HG03521 (cell line): ENCODE measurements around the gene CNDP2.
"Not testable (repeated sequence)": the region's sequence is repeated elsewhere in the genome, so short reads cannot be mapped to it uniquely, and the experiment has no call there.

Source experiments
- ATAC-seq: cut with Tn5 transposase; IDR thresholded peaks from one replicate; pipeline ENCODE4 v1.9.1; 2021; ENCODE audit warnings: mild to moderate bottlenecking, moderate library complexity; ENCODE audit not compliant: unreplicated experiment

Gene CNDP2

DNA sequence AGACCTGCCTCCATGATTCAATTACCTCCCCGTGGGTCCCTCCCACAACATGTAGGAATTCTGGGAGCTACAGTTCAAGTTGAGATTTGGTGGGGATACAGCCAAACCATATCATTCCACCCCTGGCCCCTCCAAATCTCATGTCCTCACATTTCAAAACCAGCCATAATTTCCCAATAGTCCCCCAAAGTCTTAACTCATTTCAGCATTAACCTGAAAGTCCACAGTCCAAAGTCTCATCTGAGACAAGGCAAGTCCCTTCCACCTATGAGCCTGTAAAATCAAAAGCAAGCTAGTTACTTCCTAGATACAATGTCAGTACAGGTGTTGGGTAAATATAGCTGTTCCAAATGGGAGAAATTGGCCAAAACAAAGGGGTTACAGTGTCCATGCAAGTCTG is 69.0 kb downstream of the CNDP2 start:
- ATAC-seq, result not testable (repeated sequence)

DNA sequence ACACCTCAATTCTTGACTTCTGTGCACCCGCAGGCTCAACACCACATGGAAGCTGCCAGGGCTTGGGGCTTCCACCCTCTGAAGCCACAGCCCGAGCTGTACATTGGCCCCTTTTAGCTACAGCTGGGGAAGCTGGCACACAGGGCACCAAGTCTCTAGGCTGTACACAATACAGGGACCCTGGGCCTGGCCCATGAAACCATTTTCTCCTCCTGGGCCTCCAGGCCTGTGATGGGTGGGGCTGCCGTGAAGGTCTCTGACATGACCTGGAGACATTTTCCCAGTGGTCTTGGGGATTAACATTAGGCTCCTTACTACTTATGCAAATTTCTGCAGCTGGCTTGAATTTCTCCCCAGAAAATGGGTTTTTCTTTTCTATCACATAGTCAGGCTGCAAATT is 69.8 kb downstream of the CNDP2 start:
- not testable (repeated sequence) for ATAC-seq

DNA sequence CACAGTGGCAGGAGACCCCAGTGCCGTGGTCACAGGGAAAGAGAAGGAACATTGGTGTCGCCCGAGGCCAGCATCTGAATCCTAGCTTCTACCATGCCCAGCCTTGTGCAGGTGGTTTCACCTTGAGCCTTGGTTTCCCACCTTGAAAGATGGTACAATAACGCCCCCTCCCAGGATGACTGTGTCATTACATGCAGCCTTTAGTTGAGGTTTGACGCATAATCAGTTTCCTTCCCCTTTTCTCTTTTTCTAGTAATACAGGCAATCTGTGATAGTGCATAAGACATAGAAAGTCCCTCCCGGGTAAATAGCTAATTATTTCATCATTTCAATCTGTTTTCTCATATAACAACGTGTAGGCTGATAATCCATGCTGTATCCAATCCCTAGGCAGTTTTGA is 71.7 kb downstream of the CNDP2 start:
- ATAC-seq, result no peak

GRCh38 chr18:74569401-74569800 is 73.2 kb downstream of the CNDP2 start:
- ATAC-seq, result no peak

- ATAC-seq, result no peak
Measured at GRCh38 chr18:74570266-74570665, 74.1 kb downstream of the CNDP2 start.

- ATAC-seq, result no peak
Measured at GRCh38 chr18:74571895-74572680, 75.9 kb downstream of the CNDP2 start.

DNA sequence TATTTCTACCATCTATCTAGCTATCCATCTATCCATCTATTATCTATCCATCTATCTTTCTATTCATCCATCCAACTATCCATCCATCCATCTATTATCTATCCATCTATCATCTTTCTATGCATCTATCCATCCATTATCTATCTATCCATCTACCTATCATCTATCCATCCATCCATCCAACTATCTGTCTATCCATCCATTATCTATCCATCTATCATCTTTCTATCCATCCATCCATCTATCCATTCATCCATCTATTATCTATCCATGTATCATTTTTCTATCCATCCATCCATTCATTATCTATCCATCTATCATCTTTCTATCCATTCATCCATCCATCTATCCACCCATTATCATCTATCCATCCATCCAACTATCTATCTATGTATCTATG is 76.9 kb downstream of the CNDP2 start:
- ATAC-seq, result no peak
